ENCODE results near the gene RINT1. TPM values are rescaled to one million over a fixed set of nuclear protein-coding genes. Genes with fewer than 3 reads are reported as not detected.
A peak's percentile ranks its signal among the peaks of the same experiment; 100 is the strongest.
"Not testable (repeated sequence)": the region's sequence is repeated elsewhere in the genome, so short reads cannot be mapped to it uniquely, and the experiment has no call there.

The RINT1 gene
- total and polyA plus RNA-seq, 3 experiments from 2014 or later, result 15.1 to 29.6 (median 28.4) TPM

- H3K9me3 Mint-ChIP-seq, result no peaks in the 10 kb centered on the region
- Histone ChIP-seq H3K27me3 (ENCODE audit: insufficient read depth, low read length, poor library complexity, severe bottlenecking) (no peaks in the 10 kb centered on the region), H3K4me1 (ENCODE audit: insufficient read depth, low read length) (no peaks in the 10 kb centered on the region), H3K36me3 (ENCODE audit: insufficient read depth, low read length) (no peaks in the 10 kb centered on the region), H3K9me3 (ENCODE audit: low read length) (no peaks in the 10 kb centered on the region), H3K27ac (ENCODE audit: low read depth, low read length) (no peak overlapping the region), H3K4me3 (ENCODE audit: low read length) (no peak overlapping the region)
- H3K4me1 Mint-ChIP-seq, result peaks cover 3 to 10% (median 7%) of the 10 kb centered on the region in 3 donors
- H3K4me3 Mint-ChIP-seq, result no peak overlapping the region
- DNase-seq, result no peak
- POLR2A ChIA-PET, result no interaction called here
- peak overlapping the region in 1 of 8 donors; percentile 16 for H3K27ac Mint-ChIP-seq
- H3K36me3 Mint-ChIP-seq, result no peaks in the 10 kb centered on the region
- CTCF ChIA-PET, result interaction anchor here (1.1 kb wide), 1 partner anchor 10 kb away, joined by 3 read pairs; no protein-coding TSS in a partner anchor
- H3K27me3 Mint-ChIP-seq, result no peaks in the 10 kb centered on the region
Observed at GRCh38 chr7:105590793-105591192, 58.8 kb downstream of the RINT1 start.

GRCh38 chr7:105591522-105591921 lies 59.5 kb downstream of the RINT1 start:
- no peaks in the 10 kb centered on the region for H3K4me1 ChIP-seq (ENCODE audit: insufficient read depth, low read length)
- CTCF ChIA-PET, result interaction anchor here (1.1 to 1.2 kb wide), 2 partner anchors 9 to 12 kb away, joined by 3 read pairs; no protein-coding TSS in a partner anchor

GRCh38 chr7:105594034-105594433 lies 62.0 kb downstream of the RINT1 start:
- peaks cover 0 to 5% of the 10 kb centered on the region in 2 donors for H3K27me3 Mint-ChIP-seq

More at GRCh38 chr7:105591522-105591921, 59.5 kb downstream of the RINT1 start:
- no peaks in the 10 kb centered on the region for H3K9me3 ChIP-seq (ENCODE audit: low read length)
- H3K27ac Mint-ChIP-seq, result no peak overlapping the region
- H3K27ac ChIP-seq (ENCODE audit: low read depth, low read length), result no peak overlapping the region
- POLR2A ChIA-PET, result no interaction called here
- no peaks in the 10 kb centered on the region for H3K9me3 Mint-ChIP-seq
- peaks cover 3 to 10% (median 7%) of the 10 kb centered on the region in 3 donors for H3K4me1 Mint-ChIP-seq
- H3K4me3 Mint-ChIP-seq, result no peak overlapping the region
- no peaks in the 10 kb centered on the region for H3K36me3 ChIP-seq (ENCODE audit: insufficient read depth, low read length)
- no peaks in the 10 kb centered on the region for H3K27me3 Mint-ChIP-seq
- no peaks in the 10 kb centered on the region for H3K36me3 Mint-ChIP-seq
- H3K4me3 ChIP-seq (ENCODE audit: low read length), result no peak overlapping the region
- no peak for DNase-seq
- no peaks in the 10 kb centered on the region for H3K27me3 ChIP-seq (ENCODE audit: insufficient read depth, low read length, poor library complexity, severe bottlenecking)

GRCh38 chr7:105596866-105597265 lies 64.9 kb downstream of the RINT1 start:
- POLR2A ChIA-PET, result no interaction called here

More at GRCh38 chr7:105594034-105594433, 62.0 kb downstream of the RINT1 start:
- H3K27me3 ChIP-seq (ENCODE audit: insufficient read depth, low read length, poor library complexity, severe bottlenecking), result no peaks in the 10 kb centered on the region
- Mint-ChIP-seq H3K4me1 (peaks cover 3 to 4% (median 4%) of the 10 kb centered on the region in 3 donors), H3K4me3 (no peak overlapping the region), H3K27ac (peak overlapping the region in 1 of 8 donors; percentile 4), H3K36me3 (no peaks in the 10 kb centered on the region), H3K9me3 (no peaks in the 10 kb centered on the region)
- CTCF ChIA-PET, result no interaction called here
- no peak overlapping the region for H3K4me3 ChIP-seq (ENCODE audit: low read length)
- H3K27ac ChIP-seq (ENCODE audit: low read depth, low read length), result no peak overlapping the region
- DNase-seq, result no peak
- no peaks in the 10 kb centered on the region for H3K9me3 ChIP-seq (ENCODE audit: low read length)
- H3K36me3 ChIP-seq (ENCODE audit: insufficient read depth, low read length), result no peaks in the 10 kb centered on the region
- H3K4me1 ChIP-seq (ENCODE audit: insufficient read depth, low read length), result no peaks in the 10 kb centered on the region
- POLR2A ChIA-PET, result no interaction called here

GRCh38 chr7:105599080-105599479 lies 67.1 kb downstream of the RINT1 start:
- POLR2A ChIA-PET; H3K36me3 ChIP-seq (ENCODE audit: insufficient read depth, low read length); H3K36me3 Mint-ChIP-seq; H3K27me3 Mint-ChIP-seq; H3K4me1 Mint-ChIP-seq; H3K9me3 ChIP-seq (ENCODE audit: low read length); H3K4me1 ChIP-seq (ENCODE audit: insufficient read depth, low read length); H3K27me3 ChIP-seq (ENCODE audit: insufficient read depth, low read length, poor library complexity, severe bottlenecking); DNase-seq; H3K27ac Mint-ChIP-seq; H3K4me3 Mint-ChIP-seq; H3K9me3 Mint-ChIP-seq; H3K4me3 ChIP-seq (ENCODE audit: low read length); CTCF ChIA-PET; H3K27ac ChIP-seq (ENCODE audit: low read depth, low read length): not testable (repeated sequence)

More at GRCh38 chr7:105596866-105597265, 64.9 kb downstream of the RINT1 start:
- Histone ChIP-seq H3K27me3 (ENCODE audit: insufficient read depth, low read length, poor library complexity, severe bottlenecking) (no peaks in the 10 kb centered on the region), H3K27ac (ENCODE audit: low read depth, low read length) (no peak overlapping the region), H3K4me1 (ENCODE audit: insufficient read depth, low read length) (no peaks in the 10 kb centered on the region), H3K4me3 (ENCODE audit: low read length) (no peak overlapping the region), H3K9me3 (ENCODE audit: low read length) (no peaks in the 10 kb centered on the region), H3K36me3 (ENCODE audit: insufficient read depth, low read length) (no peaks in the 10 kb centered on the region)
- DNase-seq, result no peak
- CTCF ChIA-PET, result interaction anchor here (1.7 kb wide), 1 partner anchor 9 kb away, joined by 6 read pairs; no protein-coding TSS in a partner anchor
- H3K4me1 Mint-ChIP-seq, result no peaks in the 10 kb centered on the region
- no peak overlapping the region for H3K4me3 Mint-ChIP-seq
- H3K27me3 Mint-ChIP-seq, result peaks cover 0 to 5% of the 10 kb centered on the region in 2 donors
- no peak overlapping the region for H3K27ac Mint-ChIP-seq
- no peaks in the 10 kb centered on the region for H3K36me3 Mint-ChIP-seq
- H3K9me3 Mint-ChIP-seq, result no peaks in the 10 kb centered on the region

GRCh38 chr7:105599551-105599950 lies 67.5 kb downstream of the RINT1 start:
- Mint-ChIP-seq H3K36me3 (peaks cover 0 to 5% (median 3%) of the 10 kb centered on the region in 3 donors), H3K4me1 (no peaks in the 10 kb centered on the region), H3K27me3 (peaks cover 0 to 5% of the 10 kb centered on the region in 2 donors), H3K9me3 (no peaks in the 10 kb centered on the region), H3K4me3 (no peak overlapping the region), H3K27ac (no peak overlapping the region)
- no peak for DNase-seq
- Histone ChIP-seq H3K4me1 (ENCODE audit: insufficient read depth, low read length) (no peaks in the 10 kb centered on the region), H3K27ac (ENCODE audit: low read depth, low read length) (no peak overlapping the region), H3K4me3 (ENCODE audit: low read length) (no peak overlapping the region), H3K9me3 (ENCODE audit: low read length) (no peaks in the 10 kb centered on the region), H3K36me3 (ENCODE audit: insufficient read depth, low read length) (no peaks in the 10 kb centered on the region), H3K27me3 (ENCODE audit: insufficient read depth, low read length, poor library complexity, severe bottlenecking) (no peaks in the 10 kb centered on the region)
- CTCF ChIA-PET, result interaction anchor here (1.6 kb wide), 1 partner anchor 8 kb away, joined by 3 read pairs; no protein-coding TSS in a partner anchor
- POLR2A ChIA-PET, result no interaction called here

GRCh38 chr7:105600720-105601550 lies 68.9 kb downstream of the RINT1 start:
- Histone ChIP-seq H3K4me1 (ENCODE audit: insufficient read depth, low read length) (no peaks in the 10 kb centered on the region), H3K36me3 (ENCODE audit: insufficient read depth, low read length) (no peaks in the 10 kb centered on the region), H3K9me3 (ENCODE audit: low read length) (no peaks in the 10 kb centered on the region), H3K4me3 (ENCODE audit: low read length) (no peak overlapping the region), H3K27ac (ENCODE audit: low read depth, low read length) (peak overlapping the region; percentile 16), H3K27me3 (ENCODE audit: insufficient read depth, low read length, poor library complexity, severe bottlenecking) (no peaks in the 10 kb centered on the region)
- CTCF ChIA-PET, result interaction anchor here (1.6 kb wide), 1 partner anchor 10 kb away, joined by 3 read pairs; no protein-coding TSS in a partner anchor
- no peaks in the 10 kb centered on the region for H3K9me3 Mint-ChIP-seq
- H3K36me3 Mint-ChIP-seq, result peaks cover 0 to 5% (median 5%) of the 10 kb centered on the region in 3 donors
- H3K4me1 Mint-ChIP-seq, result no peaks in the 10 kb centered on the region
- no peak overlapping the region for H3K27ac Mint-ChIP-seq
- H3K4me3 Mint-ChIP-seq, result no peak overlapping the region
- POLR2A ChIA-PET, result no interaction called here
- peaks cover 0 to 5% of the 10 kb centered on the region in 2 donors for H3K27me3 Mint-ChIP-seq
- DNase-seq, result no peak
